GM19239 (cell line): ENCODE measurements around the gene SLC19A1.

Experiments
- DNase-seq: peaks from one replicate; pipeline ENCODE4 v3.0.0; 2011; ENCODE audit warnings: low spot score; ENCODE audit not compliant: insufficient read length
- FAIRE-seq: peaks from 2 replicates; lab custom pipeline; 2011; peaks lifted over from hg19 to GRCh38; lab: Jason Lieb, UNC

Gene SLC19A1

GRCh38 chr21:45559216-45560105 is 17.2 kb upstream of the SLC19A1 start:
- no peak for DNase-seq
- no peak for FAIRE-seq

- DNase-seq (no peak), FAIRE-seq (no peak)
Measured at GRCh38 chr21:45558044-45558721, 15.9 kb upstream of the SLC19A1 start.

- FAIRE-seq: no peak
- DNase-seq: no peak
Measured at GRCh38 chr21:45557616-45558043, 15.4 kb upstream of the SLC19A1 start.

DNA sequence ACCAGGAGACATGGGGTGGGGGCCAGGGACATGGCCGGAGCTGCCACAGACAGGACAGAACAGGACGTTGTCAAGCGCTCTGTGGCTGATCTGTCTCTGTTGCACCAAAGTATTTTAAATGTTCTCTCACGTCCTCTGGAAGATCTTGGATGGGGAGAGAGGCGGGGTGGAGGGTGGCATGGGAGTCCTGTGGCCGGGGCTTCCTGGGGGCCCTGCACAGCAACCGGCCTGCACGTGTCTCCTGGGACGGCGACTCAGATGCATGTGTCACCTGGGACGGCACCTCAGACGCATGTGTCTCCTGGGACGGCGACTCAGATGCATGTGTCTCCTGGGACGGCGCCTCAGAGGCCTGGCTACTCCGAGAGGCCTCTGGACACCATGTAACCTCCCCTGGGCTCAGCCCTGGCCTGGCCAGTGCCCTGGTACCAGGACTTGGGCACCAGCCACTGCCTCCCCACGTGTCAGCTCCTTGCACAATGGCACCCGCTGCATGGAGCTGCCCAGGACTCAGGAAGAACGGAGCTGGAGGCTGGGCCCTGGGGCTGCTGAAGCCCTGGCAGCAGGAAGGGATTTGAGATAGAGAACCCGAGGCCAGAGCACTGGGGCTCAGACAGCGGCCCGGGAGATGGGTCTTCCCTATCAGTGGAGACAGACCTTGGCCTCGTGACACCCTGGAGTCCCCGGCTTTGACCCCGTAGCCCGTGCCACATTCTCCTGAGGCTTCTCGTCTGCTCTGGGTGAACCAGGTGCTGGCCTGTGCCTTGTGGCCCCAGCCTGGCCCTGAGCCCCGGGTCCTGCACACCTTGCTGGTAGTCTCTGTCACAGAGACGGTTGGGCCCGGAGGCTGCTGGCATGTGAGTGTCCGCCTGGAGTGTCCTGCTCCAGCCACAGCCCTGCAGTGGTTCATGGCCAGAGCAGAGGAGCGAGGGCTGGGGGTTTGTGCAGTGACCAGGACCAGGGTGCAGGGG is 14.7 kb upstream of the SLC19A1 start:
- DNase-seq: no peak
- FAIRE-seq: no peak

GRCh38 chr21:45556302-45556644 is 14.0 kb upstream of the SLC19A1 start:
- FAIRE-seq: no peak
- DNase-seq: no peak

DNA sequence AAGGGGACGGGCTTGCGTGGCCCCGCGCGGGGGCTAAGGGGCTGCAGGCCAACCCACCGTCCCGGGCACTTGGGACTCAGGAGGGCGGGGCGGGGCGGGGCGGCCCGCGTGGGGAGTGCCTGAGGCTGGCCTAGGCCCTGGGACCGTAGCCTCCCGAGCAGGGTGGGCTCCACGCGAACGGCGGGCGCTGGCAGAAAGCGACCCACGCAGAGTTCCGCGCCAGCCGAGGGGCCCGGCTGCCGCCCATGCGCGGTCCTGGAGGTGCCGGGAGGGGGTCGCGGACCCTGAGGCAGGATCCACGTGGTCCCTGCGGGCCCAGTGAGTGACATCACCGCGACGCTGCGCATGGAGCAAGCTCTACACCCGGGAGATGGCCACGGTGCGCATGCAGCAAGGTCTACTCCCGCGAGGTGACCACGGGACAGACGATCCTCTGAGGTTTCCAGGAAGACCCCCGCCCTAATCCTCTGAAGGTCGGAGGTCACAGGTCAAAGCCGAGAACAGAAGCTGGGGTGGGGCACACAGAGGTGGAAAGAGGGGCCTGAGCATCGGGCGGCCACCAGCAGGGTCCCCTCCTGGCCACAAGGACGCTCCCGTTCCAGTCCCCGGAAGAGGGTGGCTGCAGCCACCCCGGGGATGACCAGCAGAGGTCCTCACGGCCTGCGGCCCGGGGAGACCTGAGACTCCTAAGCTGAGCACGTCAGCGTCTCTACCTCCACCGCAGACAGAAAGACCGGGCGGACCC is 13.5 kb upstream of the SLC19A1 start:
- no peak for DNase-seq
- no peak for FAIRE-seq

- FAIRE-seq (no peak), DNase-seq (no peak)
Measured at GRCh38 chr21:45555251-45555556, 13.0 kb upstream of the SLC19A1 start.

DNA sequence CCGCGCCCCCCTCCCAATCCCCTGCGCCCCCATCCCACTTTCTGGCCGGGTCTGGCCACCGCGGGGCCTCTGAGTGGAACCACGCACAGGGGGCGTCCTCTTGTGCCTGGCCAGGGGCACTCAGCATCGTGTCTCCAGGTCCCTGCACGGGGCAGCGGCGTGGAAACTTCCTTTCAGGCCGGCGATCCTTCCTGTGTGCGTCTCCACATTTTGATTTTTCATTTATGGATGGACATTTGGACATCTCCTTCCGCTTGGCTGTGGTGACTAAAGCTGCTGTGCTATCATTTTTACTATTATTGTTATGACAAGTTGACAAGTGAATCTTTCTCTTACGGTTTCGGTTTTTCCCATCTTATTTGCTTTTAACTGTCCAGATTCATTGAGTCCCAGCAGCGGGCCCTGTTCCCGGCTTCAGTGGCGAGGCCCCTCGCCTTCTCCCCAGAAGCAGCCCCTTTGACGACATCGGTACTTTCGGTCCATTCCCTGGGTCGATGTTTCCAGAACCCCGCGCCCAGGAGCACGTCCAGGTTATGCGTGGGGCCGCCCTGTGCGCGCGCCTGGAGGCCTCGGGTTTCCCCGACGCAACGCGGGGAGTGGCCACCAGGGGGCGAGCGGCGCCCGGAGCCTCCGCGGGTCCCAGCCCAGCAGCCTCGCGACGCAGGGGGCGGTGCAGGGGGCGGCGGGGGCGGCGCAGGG is 12.4 kb upstream of the SLC19A1 start:
- FAIRE-seq: peak; percentile 76

GRCh38 chr21:45552696-45553391 is 10.6 kb upstream of the SLC19A1 start:
- DNase-seq (no peak), FAIRE-seq (no peak)

More for the DNA sequence above, 12.4 kb upstream of the SLC19A1 start:
- DNase-seq: peak; percentile 100

- FAIRE-seq: no peak
Measured at GRCh38 chr21:45551783-45552695, 9.8 kb upstream of the SLC19A1 start.

GRCh38 chr21:45551316-45551715 is 9.1 kb upstream of the SLC19A1 start:
- FAIRE-seq: peak; percentile 37
- no peak for DNase-seq

More at GRCh38 chr21:45551783-45552695, 9.8 kb upstream of the SLC19A1 start:
- DNase-seq: no peak

DNA sequence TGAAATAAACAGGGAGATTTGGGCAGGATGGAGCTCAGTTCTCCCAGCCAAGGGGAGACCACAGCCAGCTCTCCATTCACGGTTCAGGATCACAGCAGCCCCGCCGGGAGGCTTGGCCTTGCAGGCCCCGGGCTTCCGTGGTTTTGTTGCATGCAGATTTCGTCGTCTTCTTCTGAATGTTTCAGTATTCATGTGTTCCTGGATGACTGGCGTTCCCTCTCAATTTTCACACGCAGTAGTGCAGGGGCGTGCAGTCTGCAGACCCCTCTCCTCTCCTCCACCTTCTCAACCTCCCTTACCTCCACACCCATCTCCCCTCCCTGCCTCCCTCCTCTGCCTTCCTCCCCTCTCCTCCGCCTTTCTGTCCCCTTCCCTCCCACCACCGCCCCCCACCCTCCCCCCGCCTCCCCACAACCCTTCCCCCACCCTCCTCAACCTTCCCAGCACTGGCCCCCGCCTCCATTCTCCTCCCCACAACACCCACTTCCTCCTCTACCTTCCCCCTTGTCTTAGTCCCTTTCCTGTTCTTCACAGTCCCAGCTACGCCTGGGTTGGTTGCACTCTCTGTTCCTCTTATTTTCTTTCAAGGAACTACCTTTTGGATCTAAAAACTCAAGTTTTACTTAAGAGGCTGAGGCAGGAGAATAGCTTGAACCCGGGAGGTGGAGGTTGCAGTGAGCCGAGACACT is 8.4 kb upstream of the SLC19A1 start:
- peak; percentile 96 for FAIRE-seq

GRCh38 chr21:45549626-45550463 is 7.6 kb upstream of the SLC19A1 start:
- FAIRE-seq (peak; percentile 91), DNase-seq (no peak)

More for the DNA sequence above, 8.4 kb upstream of the SLC19A1 start:
- DNase-seq: peak; percentile 68

GRCh38 chr21:45548711-45549491 is 6.7 kb upstream of the SLC19A1 start:
- FAIRE-seq: no peak
- DNase-seq: no peak

GRCh38 chr21:45547545-45547900 is 5.3 kb upstream of the SLC19A1 start:
- FAIRE-seq: no peak
- no peak for DNase-seq
